SHP77 treated with DMSO at 0.1 percent for 48 hours (cell line): ENCODE measurements around the gene CCDC51.
"Not testable (repeated sequence)": the region's sequence is repeated elsewhere in the genome, so short reads cannot be mapped to it uniquely, and the experiment has no call there.

Experiments
- DNase-seq: peaks from one replicate; lab custom pipeline; 2025; lab: John Stamatoyannopoulos, UW

Gene CCDC51

GRCh38 chr3:48465531-48466378 is 25.8 kb upstream of the CCDC51 start:
- peak; percentile 86 for DNase-seq

GRCh38 chr3:48465237-48465530 is 25.3 kb upstream of the CCDC51 start:
- no peak for DNase-seq

- no peak for DNase-seq
These were observed 24.8 kb upstream of the CCDC51 start for GRCh38 chr3:48464713-48465221.

- no peak for DNase-seq
These were observed 23.8 kb upstream of the CCDC51 start for GRCh38 chr3:48463703-48464102.

GRCh38 chr3:48461767-48462166 is 21.8 kb upstream of the CCDC51 start:
- not testable (repeated sequence) for DNase-seq

- DNase-seq = no peak
These were observed 20.6 kb upstream of the CCDC51 start for GRCh38 chr3:48460517-48460902.

- DNase-seq = no peak
These were observed 20.0 kb upstream of the CCDC51 start for GRCh38 chr3:48459773-48460516.

GRCh38 chr3:48459331-48459730 is 19.4 kb upstream of the CCDC51 start:
- DNase-seq = no peak

- no peak for DNase-seq
These were observed 16.5 kb upstream of the CCDC51 start for GRCh38 chr3:48456456-48456855.

GRCh38 chr3:48451270-48451669 is 11.4 kb upstream of the CCDC51 start:
- no peak for DNase-seq

- DNase-seq = peak; percentile 53
These were observed 6.7 kb upstream of the CCDC51 start, which contains the start of gene ATRIP for GRCh38 chr3:48446425-48447193. Gene ATRIP (plus strand): TSS chr3:48446737. CDS start chr3:48446846, 109 bp downstream.

- DNase-seq = no peak
These were observed 6.1 kb upstream of the CCDC51 start for GRCh38 chr3:48446043-48446424.

- no peak for DNase-seq
These were observed 5.5 kb upstream of the CCDC51 start for GRCh38 chr3:48445277-48445882.

- DNase-seq = no peak
These were observed 2.0 kb upstream of the CCDC51 start for GRCh38 chr3:48441940-48442339.

GRCh38 chr3:48440590-48440958 is 655 bp upstream of the CCDC51 start:
- no peak for DNase-seq

GRCh38 chr3:48437812-48438211 is 2.1 kb downstream of the CCDC51 start:
- DNase-seq = no peak

GRCh38 chr3:48436855-48437254 is 3.1 kb downstream of the CCDC51 start:
- DNase-seq = no peak

- DNase-seq = no peak
These were observed 3.5 kb downstream of the CCDC51 start for GRCh38 chr3:48436477-48436787.

GRCh38 chr3:48435774-48436476 is 4.0 kb downstream of the CCDC51 start:
- DNase-seq = peak; percentile 71

- DNase-seq = no peak
These were observed 4.7 kb downstream of the CCDC51 start for GRCh38 chr3:48435223-48435595.

GRCh38 chr3:48434591-48435222 is 5.2 kb downstream of the CCDC51 start:
- no peak for DNase-seq
